CD4-positive, alpha-beta T cell treated with Interleukin-6 at 100 ng/mL for 8 hours (primary cell): ENCODE results near the gene MORN1.

ENCODE experiments used
- DNase-seq: peaks from one replicate; pipeline ENCODE4 v3.0.0-alpha.2; 2020; ENCODE audit warnings: mixed read lengths, low spot score

Gene MORN1

GRCh38 chr1:2350911-2351655 lies 40.3 kb downstream of the MORN1 start:
- DNase-seq = no peak

GRCh38 chr1:2350501-2350900 lies 40.9 kb downstream of the MORN1 start:
- no peak for DNase-seq

- DNase-seq = no peak
Measured at GRCh38 chr1:2349806-2350205, 41.5 kb downstream of the MORN1 start.

GRCh38 chr1:2348346-2349325 lies 42.7 kb downstream of the MORN1 start:
- DNase-seq = no peak

- DNase-seq = no peak
Measured at GRCh38 chr1:2347896-2348295, 43.5 kb downstream of the MORN1 start.

GRCh38 chr1:2347409-2347785 lies 44.0 kb downstream of the MORN1 start:
- no peak for DNase-seq

GRCh38 chr1:2346691-2347408 lies 44.5 kb downstream of the MORN1 start:
- DNase-seq = no peak

- no peak for DNase-seq
Measured at GRCh38 chr1:2345297-2346075, 45.9 kb downstream of the MORN1 start.

GRCh38 chr1:2344744-2345296 lies 46.5 kb downstream of the MORN1 start:
- no peak for DNase-seq

- DNase-seq = no peak
Measured at GRCh38 chr1:2344121-2344681, 47.2 kb downstream of the MORN1 start.

GRCh38 chr1:2343023-2343935 lies 48.1 kb downstream of the MORN1 start:
- no peak for DNase-seq

GRCh38 chr1:2342384-2343022 lies 48.9 kb downstream of the MORN1 start:
- no peak for DNase-seq

- DNase-seq = no peak
Measured at GRCh38 chr1:2341706-2342383, 49.5 kb downstream of the MORN1 start.

GRCh38 chr1:2340918-2341254 lies 50.5 kb downstream of the MORN1 start:
- DNase-seq = no peak

GRCh38 chr1:2340086-2340917 lies 51.1 kb downstream of the MORN1 start:
- no peak for DNase-seq

GRCh38 chr1:2339206-2340085 lies 51.9 kb downstream of the MORN1 start:
- DNase-seq = no peak

- DNase-seq = no peak
Measured at GRCh38 chr1:2337501-2337900, 53.9 kb downstream of the MORN1 start.
